ENCODE data around the gene NUDT16L1. TPM values are rescaled to one million over a fixed set of nuclear protein-coding genes. Genes with fewer than 3 reads are reported as not detected.

Gene NUDT16L1
- polyA plus RNA-seq, 1 donor (not counting 4 experiments of a cell fraction or from before 2014, with no cell fraction given): 23.0 TPM

- Histone ChIP-seq H3K36me3 (ENCODE audit: control insufficient read depth in 2 of 2, extremely low read depth in 1 of 2, insufficient read depth in 2 of 2, low read length in 2 of 2) (peaks cover 12 to 31% of the 10 kb centered on the region in 2 experiments), H2AFZ (ENCODE audit: control insufficient read depth, low read length) (no peak overlapping the region)
Observed at GRCh38 chr16:4684058-4684715, 9.2 kb upstream of the NUDT16L1 start.

GRCh38 chr16:4684763-4685162, 8.6 kb upstream of the NUDT16L1 start:
- Histone ChIP-seq H3K9ac (ENCODE audit: control insufficient read depth, extremely low read depth, insufficient read depth, low read length) (no peak overlapping the region), H3K4me1 (ENCODE audit: control insufficient read depth, extremely low read depth, insufficient read depth, low read length) (peaks cover 18% of the 10 kb centered on the region), H3K4me2 (ENCODE audit: control insufficient read depth, extremely low read depth, insufficient read depth, low read depth, low read length) (no peak overlapping the region), H2AFZ (ENCODE audit: control insufficient read depth, low read length) (no peak overlapping the region), H3K9me3 (ENCODE audit: control insufficient read depth, low read depth, low read length) (no peaks in the 10 kb centered on the region), H3K9me1 (ENCODE audit: control insufficient read depth, extremely low read depth, insufficient read depth, low read length) (no peaks in the 10 kb centered on the region), H3K36me3 (ENCODE audit: control insufficient read depth in 2 of 2, extremely low read depth in 1 of 2, insufficient read depth in 2 of 2, low read length in 2 of 2) (peaks cover 12 to 35% of the 10 kb centered on the region in 2 experiments), H3K27me3 (ENCODE audit: control insufficient read depth, extremely low read depth, insufficient read depth, low read length) (no peaks in the 10 kb centered on the region), H3K27ac (ENCODE audit: control insufficient read depth, insufficient read depth, low read length) (no peak overlapping the region), H4K20me1 (ENCODE audit: control insufficient read depth, extremely low read depth, insufficient read depth, low read length) (no peaks in the 10 kb centered on the region), H3K79me2 (ENCODE audit: control insufficient read depth, insufficient read depth, low read length) (no peaks in the 10 kb centered on the region), H3K4me3 (ENCODE audit: control insufficient read depth in 2 of 3, extremely low read depth in 1 of 3, insufficient read depth in 2 of 3, low read depth in 1 of 3, low read length in 3 of 3) (no peak overlapping the region)
- dilution Hi-C loops (cut with MboI; ENCODE audit: extremely low pct_ligation_motif_present, low sequenced_read_pairs): no loop called here
- no peak for DNase-seq (ENCODE audit: low read depth, low spot score)
- FAIRE-seq: no peak
- TF ChIP-seq, protein P1, sequence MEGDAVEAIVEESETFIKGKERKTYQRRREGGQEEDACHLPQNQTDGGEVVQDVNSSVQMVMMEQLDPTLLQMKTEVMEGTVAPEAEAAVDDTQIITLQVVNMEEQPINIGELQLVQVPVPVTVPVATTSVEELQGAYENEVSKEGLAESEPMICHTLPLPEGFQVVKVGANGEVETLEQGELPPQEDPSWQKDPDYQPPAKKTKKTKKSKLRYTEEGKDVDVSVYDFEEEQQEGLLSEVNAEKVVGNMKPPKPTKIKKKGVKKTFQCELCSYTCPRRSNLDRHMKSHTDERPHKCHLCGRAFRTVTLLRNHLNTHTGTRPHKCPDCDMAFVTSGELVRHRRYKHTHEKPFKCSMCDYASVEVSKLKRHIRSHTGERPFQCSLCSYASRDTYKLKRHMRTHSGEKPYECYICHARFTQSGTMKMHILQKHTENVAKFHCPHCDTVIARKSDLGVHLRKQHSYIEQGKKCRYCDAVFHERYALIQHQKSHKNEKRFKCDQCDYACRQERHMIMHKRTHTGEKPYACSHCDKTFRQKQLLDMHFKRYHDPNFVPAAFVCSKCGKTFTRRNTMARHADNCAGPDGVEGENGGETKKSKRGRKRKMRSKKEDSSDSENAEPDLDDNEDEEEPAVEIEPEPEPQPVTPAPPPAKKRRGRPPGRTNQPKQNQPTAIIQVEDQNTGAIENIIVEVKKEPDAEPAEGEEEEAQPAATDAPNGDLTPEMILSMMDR (optimal IDR thresholded peaks at IDR 0.05 in 1 of 3, IDR thresholded peaks at IDR 0.05 in 1 of 3, conservative IDR thresholded peaks at IDR 0.05 in 1 of 3; ENCODE audit: extremely low read depth in 1 of 3, insufficient read depth in 2 of 3, low read length in 3 of 3): no peak
- no peak for TF ChIP-seq EZH2 (IDR thresholded peaks at IDR 0.05; ENCODE audit: low read length)

More at GRCh38 chr16:4684058-4684715, 9.2 kb upstream of the NUDT16L1 start:
- peaks cover 23% of the 10 kb centered on the region for H3K4me1 ChIP-seq (ENCODE audit: control insufficient read depth, extremely low read depth, insufficient read depth, low read length)
- no peaks in the 10 kb centered on the region for H3K79me2 ChIP-seq (ENCODE audit: control insufficient read depth, insufficient read depth, low read length)
- no peaks in the 10 kb centered on the region for H3K9me3 ChIP-seq (ENCODE audit: control insufficient read depth, low read depth, low read length)
- no peaks in the 10 kb centered on the region for H3K27me3 ChIP-seq (ENCODE audit: control insufficient read depth, extremely low read depth, insufficient read depth, low read length)
- dilution Hi-C loops (cut with MboI; ENCODE audit: extremely low pct_ligation_motif_present, low sequenced_read_pairs): no loop called here
- no peaks in the 10 kb centered on the region for H3K9me1 ChIP-seq (ENCODE audit: control insufficient read depth, extremely low read depth, insufficient read depth, low read length)
- no peak overlapping the region for H3K9ac ChIP-seq (ENCODE audit: control insufficient read depth, extremely low read depth, insufficient read depth, low read length)
- H3K4me3 ChIP-seq (ENCODE audit: control insufficient read depth in 2 of 3, extremely low read depth in 1 of 3, insufficient read depth in 2 of 3, low read depth in 1 of 3, low read length in 3 of 3): no peak overlapping the region
- H3K4me2 ChIP-seq (ENCODE audit: control insufficient read depth, extremely low read depth, insufficient read depth, low read depth, low read length): no peak overlapping the region
- FAIRE-seq: no peak
- no peak for TF ChIP-seq EZH2 (IDR thresholded peaks at IDR 0.05; ENCODE audit: low read length)
- TF ChIP-seq, protein P1 (optimal IDR thresholded peaks at IDR 0.05 in 1 of 3, IDR thresholded peaks at IDR 0.05 in 1 of 3, conservative IDR thresholded peaks at IDR 0.05 in 1 of 3; ENCODE audit: extremely low read depth in 1 of 3, insufficient read depth in 2 of 3, low read length in 3 of 3): no peak
- DNase-seq (ENCODE audit: low read depth, low spot score): no peak
- H3K27ac ChIP-seq (ENCODE audit: control insufficient read depth, insufficient read depth, low read length): no peak overlapping the region
- no peaks in the 10 kb centered on the region for H4K20me1 ChIP-seq (ENCODE audit: control insufficient read depth, extremely low read depth, insufficient read depth, low read length)
